GM23248 (cell line): ENCODE data around the gene ARHGAP8.

Experiments
- EZH2 ChIP-seq: fragments of 200-600 bp; sonication (generic); IDR thresholded peaks from 2 replicates; pipeline ENCODE4 v1.6.1; 2018; ENCODE audit warnings: antibody characterized with exemption, mild to moderate bottlenecking; ENCODE audit not compliant: insufficient read depth, poor library complexity, severe bottlenecking
- EZH2phosphoT487 ChIP-seq: fragments of 200-600 bp; sonication (generic); IDR thresholded peaks from 2 replicates; pipeline ENCODE4 v1.6.1; 2018; ENCODE audit warnings: antibody characterized with exemption, moderate library complexity, mild to moderate bottlenecking, low read depth; ENCODE audit not compliant: insufficient read depth

DNA sequence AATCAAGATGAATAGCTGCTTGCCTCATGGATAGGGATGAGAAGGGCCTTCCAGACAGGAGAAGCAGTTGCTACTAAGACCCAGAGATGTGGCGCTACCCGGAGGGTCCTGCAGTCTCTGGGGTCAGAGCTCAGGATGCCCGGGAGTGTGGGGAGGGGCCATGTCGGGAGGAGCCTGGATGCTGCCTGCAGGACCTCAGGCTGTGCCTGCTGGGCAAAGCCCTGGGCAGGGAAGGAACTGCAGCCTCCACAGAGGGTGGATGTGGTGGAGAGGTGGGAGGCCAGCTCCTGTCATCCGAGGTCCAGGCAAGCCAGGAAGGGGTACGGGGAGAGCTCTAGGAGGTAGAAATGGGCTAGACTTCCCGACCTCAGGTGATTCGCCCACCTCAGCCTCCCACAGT lies 39.4 kb upstream of the ARHGAP8 start:
- TF ChIP-seq EZH2phosphoT487: no peak
- TF ChIP-seq EZH2: no peak
